ENCODE measurements around the gene FOXM1.
"Not testable (repeated sequence)": the region's sequence is repeated elsewhere in the genome, so short reads cannot be mapped to it uniquely, and the experiment has no call there.

Gene FOXM1

GRCh38 chr12:2893007-2893406, 16.0 kb upstream of the FOXM1 start:
- ATAC-seq (replicated peaks) (no peak), DNase-seq (no peak)
- no peaks in the 10 kb centered on the region for H3K9me3 Mint-ChIP-seq
- H3K4me1 Mint-ChIP-seq: peaks cover 12 to 31% of the 10 kb centered on the region in 2 donors
- H3K27ac Mint-ChIP-seq: peak overlapping the region; percentile 51
- H3K36me3 Mint-ChIP-seq: peaks cover 0 to 4% of the 10 kb centered on the region in 2 donors
- peak overlapping the region; percentile 28 to 52 for H3K4me3 Mint-ChIP-seq
- no peaks in the 10 kb centered on the region for H3K27me3 Mint-ChIP-seq

GRCh38 chr12:2892246-2892645, 15.3 kb upstream of the FOXM1 start:
- DNase-seq (no peak), ATAC-seq (replicated peaks) (no peak)
- no peak overlapping the region for H3K27ac Mint-ChIP-seq
- H3K4me3 Mint-ChIP-seq: no peak overlapping the region
- no peaks in the 10 kb centered on the region for H3K27me3 Mint-ChIP-seq
- peaks cover 12 to 31% of the 10 kb centered on the region in 2 donors for H3K4me1 Mint-ChIP-seq
- peaks cover 0 to 7% of the 10 kb centered on the region in 2 donors for H3K36me3 Mint-ChIP-seq
- H3K9me3 Mint-ChIP-seq: no peaks in the 10 kb centered on the region

- peak; percentile 23 to 24 for ATAC-seq (replicated peaks)
- Mint-ChIP-seq H3K4me3 (peak overlapping the region; percentile 94 to 99), H3K27ac (peak overlapping the region; percentile 90), H3K4me1 (peaks cover 12 to 31% of the 10 kb centered on the region in 2 donors), H3K9me3 (no peaks in the 10 kb centered on the region), H3K27me3 (no peaks in the 10 kb centered on the region), H3K36me3 (peaks cover 0 to 7% of the 10 kb centered on the region in 2 donors)
- no peak for DNase-seq
Observed at GRCh38 chr12:2891240-2892053, 14.5 kb upstream of the FOXM1 start.

GRCh38 chr12:2890388-2891239, 13.6 kb upstream of the FOXM1 start, which contains the start of gene TULP3:
TULP3 (plus strand) TSS chr12:2890891; CDS start chr12:2890948, 57 bp downstream.
- Mint-ChIP-seq H3K36me3 (peaks cover 5 to 13% of the 10 kb centered on the region in 2 donors), H3K27ac (peak within 1 kb of the TSS; percentile 90), H3K9me3 (no peaks in the 10 kb centered on the region), H3K4me3 (peak within 1 kb of the TSS; percentile 94 to 99), H3K27me3 (no peaks in the 10 kb centered on the region), H3K4me1 (peaks cover 16 to 36% of the 10 kb centered on the region in 2 donors)
- ATAC-seq (replicated peaks) (peak; percentile 98 to 99), DNase-seq (peak; percentile 96)

GRCh38 chr12:2890001-2890387, 13.0 kb upstream of the FOXM1 start:
- peaks cover 11 to 16% of the 10 kb centered on the region in 2 donors for H3K36me3 Mint-ChIP-seq
- peaks cover 0 to 2% of the 10 kb centered on the region in 2 donors for H3K9me3 Mint-ChIP-seq
- peak overlapping the region; percentile 90 for H3K27ac Mint-ChIP-seq
- ATAC-seq (replicated peaks) (no peak), DNase-seq (no peak)
- no peaks in the 10 kb centered on the region for H3K27me3 Mint-ChIP-seq
- peaks cover 20 to 42% of the 10 kb centered on the region in 2 donors for H3K4me1 Mint-ChIP-seq
- peak overlapping the region; percentile 94 to 99 for H3K4me3 Mint-ChIP-seq

GRCh38 chr12:2886768-2887450, 9.9 kb upstream of the FOXM1 start:
- ATAC-seq (replicated peaks) (no peak), DNase-seq (no peak)
- Mint-ChIP-seq H3K9me3 (peaks cover 0 to 2% of the 10 kb centered on the region in 2 donors), H3K27me3 (no peaks in the 10 kb centered on the region), H3K4me1 (peaks cover 22 to 53% of the 10 kb centered on the region in 2 donors), H3K27ac (no peak overlapping the region), H3K4me3 (no peak overlapping the region), H3K36me3 (peaks cover 16 to 17% of the 10 kb centered on the region in 2 donors)

GRCh38 chr12:2884810-2885209, 7.8 kb upstream of the FOXM1 start:
- DNase-seq (no peak), ATAC-seq (replicated peaks) (no peak)
- peaks cover 13 to 17% of the 10 kb centered on the region in 2 donors for H3K36me3 Mint-ChIP-seq
- peaks cover 19 to 38% of the 10 kb centered on the region in 2 donors for H3K4me1 Mint-ChIP-seq
- peak overlapping the region; percentile 17 for H3K27ac Mint-ChIP-seq
- no peak overlapping the region for H3K4me3 Mint-ChIP-seq
- peaks cover 0 to 2% of the 10 kb centered on the region in 2 donors for H3K9me3 Mint-ChIP-seq
- no peaks in the 10 kb centered on the region for H3K27me3 Mint-ChIP-seq

GRCh38 chr12:2879853-2880252, 2.9 kb upstream of the FOXM1 start:
- Mint-ChIP-seq H3K36me3 (peaks cover 4 to 12% of the 10 kb centered on the region in 2 donors), H3K4me1 (peaks cover 18 to 45% of the 10 kb centered on the region in 2 donors)
- no peak for ATAC-seq (replicated peaks)

GRCh38 chr12:2877953-2878732, 1.2 kb upstream of the FOXM1 start:
- Mint-ChIP-seq H3K27me3 (no peaks in the 10 kb centered on the region), H3K9me3 (no peaks in the 10 kb centered on the region), H3K4me3 (peak overlapping the region; percentile 94 to 97), H3K4me1 (peaks cover 14 to 32% of the 10 kb centered on the region in 2 donors), H3K27ac (peak overlapping the region; percentile 98), H3K36me3 (peaks cover 4 to 7% of the 10 kb centered on the region in 2 donors)
- ATAC-seq (replicated peaks) (peak; percentile 72 to 74), DNase-seq (no peak)

More at GRCh38 chr12:2879853-2880252, 2.9 kb upstream of the FOXM1 start:
- DNase-seq: no peak
- no peaks in the 10 kb centered on the region for H3K27me3 Mint-ChIP-seq
- H3K4me3 Mint-ChIP-seq: no peak overlapping the region
- no peaks in the 10 kb centered on the region for H3K9me3 Mint-ChIP-seq
- H3K27ac Mint-ChIP-seq: no peak overlapping the region

- Mint-ChIP-seq H3K4me1 (peaks cover 14 to 32% of the 10 kb centered on the region in 2 donors), H3K9me3 (no peaks in the 10 kb centered on the region), H3K27me3 (no peaks in the 10 kb centered on the region), H3K27ac (peak overlapping the region; percentile 85), H3K36me3 (peaks cover 4 to 7% of the 10 kb centered on the region in 2 donors), H3K4me3 (peak overlapping the region; percentile 84 to 97)
- ATAC-seq (replicated peaks) (peak; percentile 61 to 68), DNase-seq (peak; percentile 20)
Observed at GRCh38 chr12:2876431-2877046, 435 bp downstream of the FOXM1 start.

- DNase-seq; H3K36me3 Mint-ChIP-seq; H3K27ac Mint-ChIP-seq; H3K4me3 Mint-ChIP-seq; H3K27me3 Mint-ChIP-seq; ATAC-seq (replicated peaks); H3K4me1 Mint-ChIP-seq; H3K9me3 Mint-ChIP-seq: not testable (repeated sequence)
Observed at GRCh38 chr12:2868986-2869632, 7.9 kb downstream of the FOXM1 start.

GRCh38 chr12:2864198-2864597, 12.8 kb downstream of the FOXM1 start:
- H3K4me3 Mint-ChIP-seq: no peak overlapping the region
- H3K4me1 Mint-ChIP-seq: no peaks in the 10 kb centered on the region
- H3K27me3 Mint-ChIP-seq: no peaks in the 10 kb centered on the region
- no peak for ATAC-seq (replicated peaks)
- no peak overlapping the region for H3K27ac Mint-ChIP-seq
- peaks cover 13 to 21% of the 10 kb centered on the region in 2 donors for H3K36me3 Mint-ChIP-seq
- H3K9me3 Mint-ChIP-seq: no peaks in the 10 kb centered on the region
- DNase-seq: no peak
